Left lung (tissue), 10 donors: ENCODE measurements around the gene SPEN. TPM values are rescaled to one million over a fixed set of nuclear protein-coding genes. Genes with fewer than 3 reads are reported as not detected.
A peak's percentile ranks its signal among the peaks of the same experiment; 100 is the strongest.
"Not testable (repeated sequence)": the region's sequence is repeated elsewhere in the genome, so short reads cannot be mapped to it uniquely, and the experiment has no call there.

ENCODE experiments used
- ATAC-seq: fragments of 200-7000 bp; cut with Tn5 transposase; one replicate; pipeline ENCODE4 v1.9.1; 2020; ENCODE audit warnings: moderate library complexity
- DNase-seq, 4 donors: peaks; one replicate each; pipeline ENCODE4 v3.0.0-alpha.2; 2013 to 2020
- H3K27ac ChIP-seq, 2 donors: fragments of 200-600 bp; sonication (generic) in 1 of 2; one replicate each; pipeline versions ENCODE4 v1.5.0 to v1.8.0; 2020 to 2021
- H3K27me3 ChIP-seq, 2 donors: fragments of 200-600 bp; sonication (generic) in 1 of 2; one replicate each; pipeline versions ENCODE4 v1.5.0 to v1.8.0; 2020 to 2021
- H3K36me3 ChIP-seq, 2 donors: fragments of 200-600 bp; sonication (generic) in 1 of 2; one replicate each; pipeline versions ENCODE4 v1.5.0 to v1.8.0; 2020 to 2021
- H3K4me1 ChIP-seq, 2 donors: fragments of 200-600 bp; one replicate each; pipeline ENCODE4 v1.8.0; 2021
- H3K4me3 ChIP-seq, 2 donors: fragments of 200-600 bp; sonication (generic) in 1 of 2; one replicate each; pipeline versions ENCODE4 v1.5.0 to v1.8.0; 2020 to 2021; ENCODE audit warnings: mild to moderate bottlenecking in 1 of 2
- H3K9me3 ChIP-seq, 2 donors: fragments of 200-600 bp; sonication (generic) in 1 of 2; one replicate each; pipeline versions ENCODE4 v1.5.0 to v1.8.0; 2020 to 2021
- CTCF ChIP-seq, 2 donors: fragments of 200-600 bp; sonication (generic) in 1 of 2; IDR thresholded peaks; one replicate each; pipeline versions ENCODE4 v1.5.0 to v1.8.0; 2021; ENCODE audit warnings: antibody characterized with exemption in 2 of 2
- intact Hi-C, 2 donors: fragments of 100-400 bp; cut with DNase I; formaldehyde crosslinking; loops; one replicate each; pipeline versions ENCODE4 v1.11.2 to v1.14.2; 2022
- polyA plus RNA-seq, 6 donors: library from polyadenylated mRNA; unstranded; fragments of 120-200 nt; gene quantifications; one replicate each; pipeline ENCODE4 v1.2.1, GENCODE V29; 2013; ENCODE audit not compliant: insufficient read length in 6 of 6
- total RNA-seq, 2 donors: library from RNA; stranded (reverse); fragmentation: NEBNext Ultra II Directional; extraction: Animal tissue kit (Norgen Biotek cat#: 25700); gene quantifications; one replicate each; pipeline ENCODE4 v1.2.1, GENCODE V29; 2021
- donor health status: DM: no; HTN: yes; CAD: no.
- donor health status: DM: no; HTN: no; CAD: no.

Gene SPEN
- total and polyA plus RNA-seq, 8 donors = 37.2 to 71.4 (median 63.3) TPM

- DNase-seq (no peak), ATAC-seq (no peak)
- intact Hi-C loops = no loop called here
- TF ChIP-seq CTCF (IDR thresholded peaks at IDR 0.05) = no peak
- Histone ChIP-seq H3K4me3 (no peak overlapping the region), H3K36me3 (peaks cover 0 to 54% of the 10 kb centered on the region in 2 donors), H3K27me3 (no peaks in the 10 kb centered on the region), H3K27ac (no peak overlapping the region), H3K9me3 (no peaks in the 10 kb centered on the region), H3K4me1 (peaks cover 0 to 13% of the 10 kb centered on the region in 2 donors)
Measured at GRCh38 chr1:15911927-15912326, 64.4 kb downstream of the SPEN start.

GRCh38 chr1:15913607-15914006 lies 66.1 kb downstream of the SPEN start:
- H3K27ac ChIP-seq, H3K9me3 ChIP-seq, ATAC-seq, H3K27me3 ChIP-seq, DNase-seq, H3K4me3 ChIP-seq, intact Hi-C loops: not testable (repeated sequence)
- Histone ChIP-seq H3K4me1 (peaks cover 0 to 13% of the 10 kb centered on the region in 2 donors), H3K36me3 (peaks cover 0 to 69% of the 10 kb centered on the region in 2 donors)

- DNase-seq (no peak), ATAC-seq (no peak)
- TF ChIP-seq CTCF (IDR thresholded peaks at IDR 0.05) = no peak
- intact Hi-C loops = no loop called here
- Histone ChIP-seq H3K4me3 (no peak overlapping the region), H3K36me3 (peaks cover 0 to 74% of the 10 kb centered on the region in 2 donors), H3K4me1 (peaks cover 0 to 13% of the 10 kb centered on the region in 2 donors), H3K27ac (peak overlapping the region in 1 of 2 donors; percentile 1), H3K27me3 (no peaks in the 10 kb centered on the region), H3K9me3 (no peaks in the 10 kb centered on the region)
Measured at GRCh38 chr1:15915991-15916390, 68.5 kb downstream of the SPEN start.

GRCh38 chr1:15916417-15916816 lies 68.9 kb downstream of the SPEN start:
- Histone ChIP-seq H3K4me3 (no peak overlapping the region), H3K9me3 (no peaks in the 10 kb centered on the region), H3K27ac (peak overlapping the region in 1 of 2 donors; percentile 1), H3K36me3 (peaks cover 0 to 74% of the 10 kb centered on the region in 2 donors), H3K4me1 (peaks cover 0 to 13% of the 10 kb centered on the region in 2 donors), H3K27me3 (no peaks in the 10 kb centered on the region)
- DNase-seq (no peak), ATAC-seq (peak; percentile 44)
- intact Hi-C loops = no loop called here
- no peak for TF ChIP-seq CTCF (IDR thresholded peaks at IDR 0.05)

- peak; percentile 66 for ATAC-seq
- H3K36me3 ChIP-seq = peaks cover 0 to 74% of the 10 kb centered on the region in 2 donors
Measured at GRCh38 chr1:15916916-15917315, 69.4 kb downstream of the SPEN start.

More at GRCh38 chr1:15916916-15917315, 69.4 kb downstream of the SPEN start:
- DNase-seq = no peak
- no peak for TF ChIP-seq CTCF (IDR thresholded peaks at IDR 0.05)
- peaks cover 0 to 13% of the 10 kb centered on the region in 2 donors for H3K4me1 ChIP-seq
- intact Hi-C loops = no loop called here
- H3K9me3 ChIP-seq = no peaks in the 10 kb centered on the region
- no peaks in the 10 kb centered on the region for H3K27me3 ChIP-seq
- no peak overlapping the region for H3K27ac ChIP-seq
- H3K4me3 ChIP-seq = no peak overlapping the region
